Nephron progenitor cell (in vitro differentiated cells): ENCODE measurements around the gene AKR1C8.
"Not testable (repeated sequence)": the region's sequence is repeated elsewhere in the genome, so short reads cannot be mapped to it uniquely, and the experiment has no call there.

Source experiments
- DNase-seq: peaks from one replicate; pipeline ENCODE4 v3.0.0; 2021
- H3K27ac Mint-ChIP-seq: 2 replicates; pipeline ENCODE4 v1.8.0; 2021; ENCODE audit warnings: mild to moderate bottlenecking, moderate library complexity, mixed read lengths
- H3K27me3 Mint-ChIP-seq: 2 replicates; pipeline ENCODE4 v1.8.0; 2021; ENCODE audit warnings: mild to moderate bottlenecking, low read depth, mixed read lengths; ENCODE audit not compliant: poor library complexity
- H3K36me3 Mint-ChIP-seq: 2 replicates; pipeline ENCODE4 v1.8.0; 2021; ENCODE audit warnings: low read depth, mixed read lengths
- H3K4me1 Mint-ChIP-seq: 2 replicates; pipeline ENCODE4 v1.8.0; 2021; ENCODE audit warnings: mixed read lengths
- H3K4me3 Mint-ChIP-seq: 2 replicates; pipeline ENCODE4 v1.8.0; 2021; ENCODE audit warnings: mild to moderate bottlenecking, moderate library complexity, mixed read lengths
- H3K9me3 Mint-ChIP-seq: 2 replicates; pipeline ENCODE4 v1.8.0; 2021; ENCODE audit warnings: mild to moderate bottlenecking, moderate library complexity, mixed read lengths
- CTCF ChIP-seq: fragments of 200-600 bp; sonication (generic); IDR thresholded peaks from 2 replicates; pipeline ENCODE4 v1.5.0; 2021; ENCODE audit warnings: antibody characterized with exemption

The AKR1C8 gene

DNA sequence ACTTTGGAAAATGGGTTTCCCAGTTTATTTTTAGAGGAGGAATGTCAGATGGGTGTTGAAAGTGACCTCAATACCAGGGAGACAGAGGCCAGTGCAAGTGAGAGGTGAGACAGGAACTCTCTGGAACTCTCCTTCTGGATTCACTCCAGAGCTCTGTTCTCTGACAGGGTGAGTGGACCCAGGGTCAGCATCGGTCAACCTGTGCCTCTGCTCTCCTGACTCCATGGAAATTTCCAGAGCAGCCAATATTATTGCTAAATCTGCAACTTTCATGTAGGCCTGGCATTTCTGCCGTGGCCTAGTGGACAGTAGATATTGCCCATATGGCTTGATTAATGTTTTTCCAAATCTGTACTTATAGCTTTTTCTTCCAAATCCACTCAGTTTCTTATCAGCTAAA is 31.9 kb upstream of the AKR1C8 start:
- no peak overlapping the region for H3K27ac Mint-ChIP-seq
- TF ChIP-seq CTCF, result no peak
- H3K4me3 Mint-ChIP-seq, result no peak overlapping the region
- no peak for DNase-seq
- peaks cover 4% of the 10 kb centered on the region for H3K27me3 Mint-ChIP-seq
- H3K36me3 Mint-ChIP-seq, result no peaks in the 10 kb centered on the region
- peaks cover 24% of the 10 kb centered on the region for H3K9me3 Mint-ChIP-seq
- H3K4me1 Mint-ChIP-seq, result no peaks in the 10 kb centered on the region

DNA sequence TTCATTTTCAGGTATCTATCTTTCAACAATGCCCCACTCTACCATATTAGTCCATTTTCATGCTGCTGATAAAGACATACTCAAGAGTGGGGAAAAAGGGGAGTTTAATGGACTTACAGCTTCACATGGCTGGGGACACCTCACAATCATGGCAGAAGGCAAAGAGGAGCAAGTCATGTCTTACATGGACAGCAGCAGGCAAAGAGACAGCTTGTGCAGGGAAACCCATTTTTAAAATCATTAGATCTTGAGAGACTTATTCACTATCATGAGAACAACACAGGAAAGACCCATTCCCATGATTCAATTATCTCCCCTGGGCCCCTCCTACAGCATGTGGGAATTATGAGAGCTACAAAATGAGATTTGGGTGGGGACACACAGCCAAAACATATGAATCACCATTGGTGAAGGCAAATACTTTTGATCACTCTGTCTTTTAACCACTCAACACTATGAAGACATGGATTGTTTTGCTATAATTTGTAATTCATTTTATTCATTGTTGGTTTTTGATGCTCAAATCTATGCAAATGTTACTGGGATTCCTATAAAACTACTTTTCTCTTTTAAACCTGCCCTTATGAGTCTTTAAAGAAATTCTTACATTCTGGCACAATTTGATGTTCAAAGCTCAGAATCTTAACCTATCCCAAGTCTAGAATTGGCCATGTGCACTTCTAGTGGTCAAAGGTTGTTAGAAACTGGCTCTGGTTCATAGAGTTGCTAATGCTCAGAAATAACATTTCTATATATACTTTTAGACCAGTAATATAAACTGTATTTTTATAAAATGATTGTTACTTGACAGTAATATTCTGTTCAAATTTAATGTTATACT is 27.0 kb upstream of the AKR1C8 start:
- H3K27ac Mint-ChIP-seq, result no peak overlapping the region

GRCh38 chr10:5210261-5210660 is 25.3 kb upstream of the AKR1C8 start:
- not testable (repeated sequence) for H3K36me3 Mint-ChIP-seq, H3K4me1 Mint-ChIP-seq, DNase-seq, H3K27ac Mint-ChIP-seq, H3K27me3 Mint-ChIP-seq, H3K4me3 Mint-ChIP-seq
- peaks cover 31% of the 10 kb centered on the region for H3K9me3 Mint-ChIP-seq

More for the DNA sequence above, 27.0 kb upstream of the AKR1C8 start:
- no peaks in the 10 kb centered on the region for H3K27me3 Mint-ChIP-seq
- TF ChIP-seq CTCF, result no peak
- no peaks in the 10 kb centered on the region for H3K4me1 Mint-ChIP-seq
- DNase-seq, result no peak
- peaks cover 30% of the 10 kb centered on the region for H3K9me3 Mint-ChIP-seq
- no peak overlapping the region for H3K4me3 Mint-ChIP-seq
- H3K36me3 Mint-ChIP-seq, result no peaks in the 10 kb centered on the region

DNA sequence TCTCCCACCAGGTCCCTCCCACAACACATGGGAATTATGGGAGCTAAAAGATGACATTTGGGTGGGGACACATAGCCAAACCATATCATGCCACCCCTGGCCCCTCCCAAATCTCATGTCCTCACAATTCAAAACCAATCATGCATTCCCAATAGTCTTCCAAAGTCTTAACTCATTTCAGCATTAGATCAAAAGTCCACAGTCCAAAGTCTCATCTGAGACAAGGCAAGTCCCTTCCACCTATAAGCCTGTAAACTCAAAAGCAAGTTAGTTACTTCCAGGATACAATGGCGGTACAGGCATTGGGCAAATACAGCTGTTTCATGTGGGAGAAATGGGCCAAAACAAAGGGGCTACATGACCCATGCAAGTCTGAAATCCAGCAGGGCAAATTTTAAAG is 24.8 kb upstream of the AKR1C8 start:
- not testable (repeated sequence) for H3K36me3 Mint-ChIP-seq, H3K4me1 Mint-ChIP-seq, DNase-seq, H3K27me3 Mint-ChIP-seq, H3K4me3 Mint-ChIP-seq, H3K27ac Mint-ChIP-seq
- H3K9me3 Mint-ChIP-seq, result peaks cover 31% of the 10 kb centered on the region

- Mint-ChIP-seq H3K27ac (no peak overlapping the region), H3K9me3 (peaks cover 47% of the 10 kb centered on the region), H3K27me3 (peaks cover 3% of the 10 kb centered on the region), H3K4me1 (no peaks in the 10 kb centered on the region), H3K4me3 (no peak overlapping the region), H3K36me3 (no peaks in the 10 kb centered on the region)
- no peak for TF ChIP-seq CTCF
- DNase-seq, result no peak
These were observed 21.8 kb upstream of the AKR1C8 start for GRCh38 chr10:5206799-5207198.

DNA sequence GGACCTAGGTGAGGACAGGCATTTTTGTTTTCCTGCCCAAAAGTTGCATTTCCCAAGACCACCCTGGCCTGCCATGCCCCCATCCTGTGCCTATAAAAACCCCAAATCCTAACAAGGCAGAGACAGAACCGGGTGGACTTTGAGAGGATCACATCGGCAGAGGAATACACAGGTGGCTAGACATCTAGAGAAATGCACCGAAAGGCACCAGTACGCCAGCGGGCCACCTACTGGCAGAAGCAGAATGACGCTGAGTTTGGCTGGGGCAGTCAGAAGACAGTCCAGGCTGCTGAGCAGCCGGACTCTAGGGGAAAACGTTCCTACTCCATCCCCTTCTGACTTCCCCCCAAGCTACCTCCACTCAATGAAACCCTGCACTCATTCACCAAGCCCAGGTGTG is 14.4 kb upstream of the AKR1C8 start:
- Mint-ChIP-seq H3K4me3 (no peak overlapping the region), H3K27me3 (peaks cover 3% of the 10 kb centered on the region), H3K4me1 (no peaks in the 10 kb centered on the region), H3K36me3 (no peaks in the 10 kb centered on the region), H3K9me3 (peaks cover 43% of the 10 kb centered on the region), H3K27ac (no peak overlapping the region)
- DNase-seq, result no peak
- TF ChIP-seq CTCF, result no peak

DNA sequence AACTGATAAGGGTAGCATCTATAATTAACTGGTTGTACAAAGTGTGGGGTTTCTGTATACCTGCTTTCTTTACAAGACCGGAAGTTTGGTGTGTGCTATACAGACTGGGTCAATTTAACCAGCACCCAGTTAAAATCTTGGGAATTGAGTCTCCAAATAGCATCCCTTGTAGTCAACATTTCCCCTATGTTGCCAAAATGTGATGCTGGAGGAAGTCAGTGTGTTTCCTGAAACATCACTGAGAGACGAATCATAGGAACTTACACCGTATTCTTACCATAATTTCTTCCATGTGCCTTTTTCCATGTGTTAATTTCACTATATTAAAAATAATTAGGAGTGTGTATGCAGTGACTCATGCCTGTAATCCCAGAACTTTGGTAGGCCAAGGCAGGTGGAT is 13.4 kb upstream of the AKR1C8 start:
- DNase-seq, result no peak
- Mint-ChIP-seq H3K27me3 (peaks cover 3% of the 10 kb centered on the region), H3K27ac (no peak overlapping the region), H3K9me3 (peaks cover 40% of the 10 kb centered on the region), H3K4me3 (no peak overlapping the region), H3K36me3 (no peaks in the 10 kb centered on the region), H3K4me1 (no peaks in the 10 kb centered on the region)
- no peak for TF ChIP-seq CTCF
